ENCODE measurements around the gene PCDHA4. TPM values are rescaled to one million over a fixed set of nuclear protein-coding genes. Genes with fewer than 3 reads are reported as not detected.
"Not testable (repeated sequence)": the region's sequence is repeated elsewhere in the genome, so short reads cannot be mapped to it uniquely, and the experiment has no call there.

Gene PCDHA4
- total and polyA plus RNA-seq, 2 donors (not counting 1 experiment from before 2014, with no cell fraction given): 0.42 to 1.2 TPM

DNA sequence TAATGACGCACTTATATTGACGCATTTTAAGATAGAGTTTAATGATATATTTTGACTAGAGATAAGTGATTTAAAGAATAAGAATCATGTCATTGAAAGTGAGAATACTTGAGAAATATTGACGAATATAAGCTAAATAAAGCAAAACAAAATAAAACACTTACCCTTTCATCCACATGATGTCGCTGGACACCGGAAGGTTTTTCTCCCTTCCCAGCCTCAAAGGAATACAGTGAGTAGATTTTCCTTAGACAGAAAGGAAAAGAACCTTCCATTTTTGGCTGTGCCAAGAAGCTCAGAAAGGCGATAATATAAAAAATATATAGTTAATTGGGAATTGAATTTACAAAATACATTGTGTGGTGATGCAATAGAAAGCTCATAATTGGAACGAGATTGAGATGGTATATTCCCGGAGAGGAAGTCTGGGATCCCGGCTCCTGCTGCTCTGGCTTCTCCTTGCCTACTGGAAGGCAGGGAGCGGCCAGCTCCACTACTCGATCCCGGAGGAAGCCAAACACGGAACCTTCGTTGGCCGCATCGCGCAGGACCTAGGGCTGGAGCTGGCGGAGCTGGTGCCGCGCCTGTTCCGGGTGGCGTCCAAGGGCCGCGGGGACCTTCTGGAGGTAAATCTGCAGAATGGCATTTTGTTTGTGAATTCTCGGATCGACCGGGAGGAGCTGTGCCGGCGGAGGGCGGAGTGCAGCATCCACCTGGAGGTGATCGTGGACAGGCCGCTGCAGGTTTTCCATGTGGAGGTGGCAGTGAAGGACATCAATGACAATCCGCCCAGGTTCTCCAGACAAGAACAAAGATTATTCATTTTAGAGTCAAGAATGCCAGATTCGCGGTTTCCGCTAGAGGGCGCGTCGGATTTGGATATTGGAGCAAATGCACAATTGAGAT, 14.8 kb downstream of the PCDHA4 start, which contains the start of gene PCDHA5:
Gene PCDHA5, plus strand, starts transcription at position 239 of the 906 bp plus-strand sequence.
- H3K9ac ChIP-seq (ENCODE audit: insufficient read depth, low read length): no peak within 1 kb of the TSS
- no peak within 1 kb of the TSS for H3K4me2 ChIP-seq (ENCODE audit: extremely low read depth, insufficient read depth, low read length)
- H3K27me3 ChIP-seq (ENCODE audit: control insufficient read depth, insufficient read depth, low read length): no peaks in the 10 kb centered on the region
- H3K79me2 ChIP-seq (ENCODE audit: control insufficient read depth, insufficient read depth, low read length): no peaks in the 10 kb centered on the region
- H3K9me3 ChIP-seq (ENCODE audit: control insufficient read depth, insufficient read depth, low read depth, low read length): no peaks in the 10 kb centered on the region
- H4K20me1 ChIP-seq (ENCODE audit: control insufficient read depth, extremely low read depth, insufficient read depth, low read length): no peaks in the 10 kb centered on the region
- no peak within 1 kb of the TSS for H3K27ac ChIP-seq (ENCODE audit: insufficient read depth, low read length)
- H3K4me3 ChIP-seq (replicated peaks in 1 of 4; ENCODE audit: control extremely low read depth in 1 of 4, insufficient read depth in 1 of 4, low read depth in 3 of 4, low read length in 4 of 4): peak within 1 kb of the TSS in 1 of 4 experiments; percentile 17
- no peaks in the 10 kb centered on the region for H3K36me3 ChIP-seq (ENCODE audit: control insufficient read depth, insufficient read depth, low read length)
- no peaks in the 10 kb centered on the region for H3K4me1 ChIP-seq (ENCODE audit: control insufficient read depth, extremely low read depth, insufficient read depth, low read length)
- H2AFZ ChIP-seq (ENCODE audit: low read length): no peak within 1 kb of the TSS
- DNase-seq (ENCODE audit: low read depth in 2 of 2): no peak
- TF ChIP-seq EZH2 (IDR thresholded peaks at IDR 0.05; ENCODE audit: low read length, missing control alignments): no peak
- TF ChIP-seq, protein P1, sequence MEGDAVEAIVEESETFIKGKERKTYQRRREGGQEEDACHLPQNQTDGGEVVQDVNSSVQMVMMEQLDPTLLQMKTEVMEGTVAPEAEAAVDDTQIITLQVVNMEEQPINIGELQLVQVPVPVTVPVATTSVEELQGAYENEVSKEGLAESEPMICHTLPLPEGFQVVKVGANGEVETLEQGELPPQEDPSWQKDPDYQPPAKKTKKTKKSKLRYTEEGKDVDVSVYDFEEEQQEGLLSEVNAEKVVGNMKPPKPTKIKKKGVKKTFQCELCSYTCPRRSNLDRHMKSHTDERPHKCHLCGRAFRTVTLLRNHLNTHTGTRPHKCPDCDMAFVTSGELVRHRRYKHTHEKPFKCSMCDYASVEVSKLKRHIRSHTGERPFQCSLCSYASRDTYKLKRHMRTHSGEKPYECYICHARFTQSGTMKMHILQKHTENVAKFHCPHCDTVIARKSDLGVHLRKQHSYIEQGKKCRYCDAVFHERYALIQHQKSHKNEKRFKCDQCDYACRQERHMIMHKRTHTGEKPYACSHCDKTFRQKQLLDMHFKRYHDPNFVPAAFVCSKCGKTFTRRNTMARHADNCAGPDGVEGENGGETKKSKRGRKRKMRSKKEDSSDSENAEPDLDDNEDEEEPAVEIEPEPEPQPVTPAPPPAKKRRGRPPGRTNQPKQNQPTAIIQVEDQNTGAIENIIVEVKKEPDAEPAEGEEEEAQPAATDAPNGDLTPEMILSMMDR (conservative IDR thresholded peaks at IDR 0.05 in 1 of 2, IDR thresholded peaks at IDR 0.05 in 1 of 2; ENCODE audit: low read depth in 1 of 2, low read length in 2 of 2): peak; percentile 35 to 36

DNA sequence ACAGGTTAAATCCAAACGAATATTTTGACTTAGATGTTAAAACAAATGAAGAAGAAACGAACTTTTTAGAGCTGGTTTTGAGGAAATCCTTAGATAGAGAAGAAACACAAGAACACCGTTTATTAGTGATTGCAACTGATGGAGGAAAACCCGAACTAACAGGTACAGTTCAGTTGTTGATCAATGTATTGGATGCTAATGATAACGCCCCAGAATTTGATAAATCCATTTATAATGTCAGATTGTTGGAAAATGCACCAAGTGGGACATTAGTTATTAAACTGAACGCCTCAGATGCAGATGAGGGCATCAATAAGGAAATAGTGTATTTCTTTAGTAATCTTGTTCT, 15.4 kb downstream of the PCDHA4 start:
- H4K20me1 ChIP-seq (ENCODE audit: control insufficient read depth, extremely low read depth, insufficient read depth, low read length): no peaks in the 10 kb centered on the region
- no peaks in the 10 kb centered on the region for H3K9me3 ChIP-seq (ENCODE audit: control insufficient read depth, insufficient read depth, low read depth, low read length)
- no peaks in the 10 kb centered on the region for H3K27me3 ChIP-seq (ENCODE audit: control insufficient read depth, insufficient read depth, low read length)
- no peak overlapping the region for H2AFZ ChIP-seq (ENCODE audit: low read length)
- no peak for DNase-seq (ENCODE audit: low read depth in 2 of 2)
- no peak for TF ChIP-seq EZH2 (IDR thresholded peaks at IDR 0.05; ENCODE audit: low read length, missing control alignments)
- TF ChIP-seq, protein P1 (conservative IDR thresholded peaks at IDR 0.05 in 1 of 2, IDR thresholded peaks at IDR 0.05 in 1 of 2; ENCODE audit: low read depth in 1 of 2, low read length in 2 of 2): no peak
- no peak overlapping the region for H3K9ac ChIP-seq (ENCODE audit: insufficient read depth, low read length)
- no peak overlapping the region for H3K4me3 ChIP-seq (replicated peaks in 1 of 4; ENCODE audit: control extremely low read depth in 1 of 4, insufficient read depth in 1 of 4, low read depth in 3 of 4, low read length in 4 of 4)
- H3K27ac ChIP-seq (ENCODE audit: insufficient read depth, low read length): no peak overlapping the region
- no peaks in the 10 kb centered on the region for H3K36me3 ChIP-seq (ENCODE audit: control insufficient read depth, insufficient read depth, low read length)
- H3K4me2 ChIP-seq (ENCODE audit: extremely low read depth, insufficient read depth, low read length): no peak overlapping the region
- no peaks in the 10 kb centered on the region for H3K4me1 ChIP-seq (ENCODE audit: control insufficient read depth, extremely low read depth, insufficient read depth, low read length)
- H3K79me2 ChIP-seq (ENCODE audit: control insufficient read depth, insufficient read depth, low read length): no peaks in the 10 kb centered on the region

DNA sequence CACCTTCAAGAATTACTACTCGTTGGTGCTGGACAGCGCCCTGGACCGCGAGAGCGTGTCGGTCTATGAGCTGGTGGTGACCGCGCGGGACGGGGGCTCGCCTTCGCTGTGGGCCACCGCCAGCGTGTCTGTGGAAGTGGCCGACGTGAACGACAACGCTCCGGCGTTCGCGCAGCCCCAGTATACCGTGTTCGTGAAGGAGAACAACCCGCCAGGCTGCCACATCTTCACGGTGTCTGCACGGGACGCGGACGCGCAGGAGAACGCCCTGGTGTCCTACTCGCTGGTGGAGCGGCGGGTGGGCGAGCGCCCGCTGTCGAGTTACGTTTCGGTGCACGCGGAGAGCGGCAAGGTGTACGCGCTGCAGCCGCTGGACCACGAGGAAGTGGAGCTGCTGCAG, 16.1 kb downstream of the PCDHA4 start:
- not testable (repeated sequence) for H2AFZ ChIP-seq (ENCODE audit: low read length); H3K4me1 ChIP-seq (ENCODE audit: control insufficient read depth, extremely low read depth, insufficient read depth, low read length); H4K20me1 ChIP-seq (ENCODE audit: control insufficient read depth, extremely low read depth, insufficient read depth, low read length); H3K4me3 ChIP-seq (replicated peaks in 1 of 4; ENCODE audit: control extremely low read depth in 1 of 4, insufficient read depth in 1 of 4, low read depth in 3 of 4, low read length in 4 of 4); H3K27me3 ChIP-seq (ENCODE audit: control insufficient read depth, insufficient read depth, low read length); H3K79me2 ChIP-seq (ENCODE audit: control insufficient read depth, insufficient read depth, low read length); H3K36me3 ChIP-seq (ENCODE audit: control insufficient read depth, insufficient read depth, low read length); H3K9ac ChIP-seq (ENCODE audit: insufficient read depth, low read length); H3K9me3 ChIP-seq (ENCODE audit: control insufficient read depth, insufficient read depth, low read depth, low read length); H3K27ac ChIP-seq (ENCODE audit: insufficient read depth, low read length); DNase-seq (ENCODE audit: low read depth in 2 of 2); H3K4me2 ChIP-seq (ENCODE audit: extremely low read depth, insufficient read depth, low read length)
